GM12878 (cell line): ENCODE measurements around the gene CHRNB2. TPM values are rescaled to one million over a fixed set of nuclear protein-coding genes. Genes with fewer than 3 reads are reported as not detected.
A peak's percentile ranks its signal among the peaks of the same experiment; 100 is the strongest.

ENCODE experiments used
- CBFB ChIP-seq: IDR thresholded peaks from 2 replicates; pipeline ENCODE4 v1.6.1; 2016; ENCODE audit warnings: antibody characterized with exemption, low read depth
- DPF2 ChIP-seq: fragments of 450-650 bp; IDR thresholded peaks from 2 replicates; pipeline ENCODE4 v1.6.1; 2017; ENCODE audit warnings: mild to moderate bottlenecking
- E2F8 ChIP-seq: fragments of 450-650 bp; IDR thresholded peaks from 2 replicates; pipeline ENCODE4 v1.6.1; 2018; ENCODE audit warnings: mild to moderate bottlenecking, low read depth, moderate library complexity; ENCODE audit not compliant: partially characterized antibody
- HCFC1 ChIP-seq: fragments of 150-350 bp; IDR thresholded peaks from 2 replicates; pipeline ENCODE4 v1.6.1; 2014; ENCODE audit warnings: low read length
- HDGF ChIP-seq: fragments of 450-650 bp; IDR thresholded peaks from 2 replicates; pipeline ENCODE4 v1.6.1; 2016; ENCODE audit warnings: antibody characterized with exemption
- JUND ChIP-seq: IDR thresholded peaks from 2 replicates; pipeline ENCODE4 v1.6.1; 2012; ENCODE audit warnings: low read depth, mild to moderate bottlenecking, low read length, improper control_type of control experiment, moderate library complexity
- MYB ChIP-seq: fragments of 150-350 bp; IDR thresholded peaks from 2 replicates; pipeline ENCODE4 v1.6.1; 2014; ENCODE audit warnings: mild to moderate bottlenecking, low read depth, low read length, borderline replicate concordance
- MYC ChIP-seq: IDR thresholded peaks from 2 replicates; pipeline ENCODE4 v1.6.1; 2011; ENCODE audit warnings: mild to moderate bottlenecking, low read length, moderate library complexity, inconsistent platforms; ENCODE audit not compliant: insufficient read depth, insufficient replicate concordance, insufficient read length, severe bottlenecking
- NFYB ChIP-seq: IDR thresholded peaks from 2 replicates; pipeline ENCODE4 v1.6.1; 2011; ENCODE audit warnings: low read depth, mild to moderate bottlenecking, low read length, improper control_type of control experiment, moderate library complexity; ENCODE audit not compliant: insufficient read depth
- NRF1 ChIP-seq: conservative IDR thresholded peaks from 2 replicates; pipeline ENCODE4 v1.6.1; 2011; ENCODE audit warnings: mild to moderate bottlenecking, low read depth, low read length, improper control_type of control experiment
- RAD21 ChIP-seq: IDR thresholded peaks from 2 replicates; pipeline ENCODE4 v1.6.1; 2011; ENCODE audit warnings: mild to moderate bottlenecking, low read depth, low read length, moderate library complexity; ENCODE audit not compliant: insufficient read depth
- RAD51 ChIP-seq: fragments of 450-650 bp; IDR thresholded peaks from 2 replicates; pipeline ENCODE4 v1.6.1; 2016; ENCODE audit warnings: moderate library complexity, mild to moderate bottlenecking, inconsistent platforms
- SIN3A ChIP-seq: IDR thresholded peaks from 2 replicates; pipeline ENCODE4 v1.6.1; 2012; ENCODE audit warnings: low read depth, low read length, improper control_type of control experiment
- SIX5 ChIP-seq: IDR thresholded peaks from 2 replicates; pipeline ENCODE4 v1.6.1; 2011; ENCODE audit warnings: mild to moderate bottlenecking, low read depth, low read length, moderate library complexity; ENCODE audit not compliant: severe bottlenecking
- SMAD1 ChIP-seq: fragments of 450-650 bp; IDR thresholded peaks from 2 replicates; pipeline ENCODE4 v1.6.1; 2018; ENCODE audit warnings: mild to moderate bottlenecking, low read depth; ENCODE audit not compliant: partially characterized antibody
- SP1 ChIP-seq: IDR thresholded peaks from one replicate; pipeline ENCODE4 v1.6.1; 2011; ENCODE audit warnings: low read depth, low read length
- SREBF2 ChIP-seq: IDR thresholded peaks from 2 replicates; pipeline ENCODE4 v1.6.1; 2012; ENCODE audit warnings: mild to moderate bottlenecking, low read length
- polyA plus RNA-seq, 11 experiments: library from polyadenylated mRNA; depleted of rRNA in 4 of 11; unstranded in 6 of 11; stranded (reverse) in 5 of 11; fragments of >200 nt; fragmentation: Nextera tagmentation in 4 of 11; fragmentation: Illumina TruSeq in 1 of 11; extraction: Ambion mirVana in 4 of 11; extraction: Trizol in 1 of 11; gene quantifications; 1 replicate in 1 of 11; 2 replicates in 10 of 11; pipeline versions ENCODE4 v1.2.1 to v1.2.3, GENCODE V29; 2011 to 2016; ENCODE audit warnings: inconsistent platforms in 2 of 11, missing spikeins in 2 of 11, low read depth in 1 of 11
- total RNA-seq, 4 experiments: library from RNA; depleted of rRNA in 3 of 4; stranded (reverse); fragments of >200 nt in 3 of 4; fragmentation: Illumina TruSeq in 1 of 4; extraction: Trizol in 1 of 4; gene quantifications; 2 replicates each; pipeline versions ENCODE4 v1.2.1 to v1.2.3, GENCODE V29; 2013 to 2021
- TF ChIP-seq, protein P1 (sequence below): IDR thresholded peaks from 2 replicates; pipeline ENCODE4 v1.6.1; 2012; ENCODE audit warnings: low read depth, low read length, improper control_type of control experiment
- TF ChIP-seq, protein P2 (sequence below): IDR thresholded peaks from 2 replicates; pipeline ENCODE4 v1.6.1; 2012; ENCODE audit warnings: low read depth, low read length, improper control_type of control experiment
- TF ChIP-seq, protein P3 (sequence below): fragments of 450-650 bp; IDR thresholded peaks from 2 replicates; pipeline ENCODE4 v1.6.1; 2016; ENCODE audit warnings: mild to moderate bottlenecking, moderate library complexity, borderline replicate concordance
- TF ChIP-seq, protein P4 (sequence below): fragments of 450-650 bp; IDR thresholded peaks from 2 replicates; pipeline ENCODE4 v1.6.1; 2016; ENCODE audit warnings: mild to moderate bottlenecking

CHRNB2 gene
- total and polyA plus RNA-seq, 10 of the 15 experiments (the other 5 are each of a cell fraction or from before 2014, with no cell fraction given) = 0.01 to 0.11 (median 0.03) TPM; not detected in 6

DNA sequence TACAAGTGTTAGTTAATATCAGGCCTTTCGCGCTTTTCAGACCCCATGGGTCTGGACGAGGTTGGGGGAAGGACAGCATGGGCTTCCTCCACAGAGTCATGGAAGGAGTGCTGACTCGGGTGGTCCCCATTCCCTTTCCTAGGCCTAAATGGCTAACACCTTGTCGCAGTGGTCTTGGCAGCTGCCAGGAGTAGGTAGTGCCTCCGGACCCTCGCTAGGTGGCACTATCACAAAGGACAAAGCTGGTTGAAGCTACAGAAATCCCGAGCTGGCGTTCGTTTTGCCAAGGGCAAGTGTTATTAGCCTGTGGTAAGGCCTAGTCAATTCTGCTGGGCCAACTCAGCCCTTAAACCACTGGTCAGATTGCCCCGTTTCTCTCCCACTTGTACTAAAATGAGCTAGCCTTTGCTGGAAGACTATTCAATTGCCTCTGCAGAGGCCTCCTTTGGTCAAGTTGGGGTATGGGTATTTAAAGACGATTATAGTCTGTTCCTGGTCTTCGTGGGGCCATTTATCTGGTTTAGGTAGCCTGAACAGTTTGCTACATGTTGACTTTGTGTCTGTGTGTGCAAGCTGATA, 8.0 kb upstream of the CHRNB2 start (continued):
- TF ChIP-seq, protein P1, sequence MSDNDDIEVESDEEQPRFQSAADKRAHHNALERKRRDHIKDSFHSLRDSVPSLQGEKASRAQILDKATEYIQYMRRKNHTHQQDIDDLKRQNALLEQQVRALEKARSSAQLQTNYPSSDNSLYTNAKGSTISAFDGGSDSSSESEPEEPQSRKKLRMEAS = no peak
- TF ChIP-seq MYB (no peak), RAD51 (no peak), MYC (no peak), SIN3A (no peak), SREBF2 (no peak), SP1 (no peak), E2F8 (no peak), SIX5 (no peak), RAD21 (peak; percentile 92), SMAD1 (no peak), CBFB (no peak), NRF1 (no peak), HDGF (peak; percentile 54; the same call in 1 of the 2 replicates), HCFC1 (no peak), NFYB (no peak), JUND (no peak), DPF2 (no peak; the same call in 1 of the 2 replicates)
- TF ChIP-seq, protein P2, sequence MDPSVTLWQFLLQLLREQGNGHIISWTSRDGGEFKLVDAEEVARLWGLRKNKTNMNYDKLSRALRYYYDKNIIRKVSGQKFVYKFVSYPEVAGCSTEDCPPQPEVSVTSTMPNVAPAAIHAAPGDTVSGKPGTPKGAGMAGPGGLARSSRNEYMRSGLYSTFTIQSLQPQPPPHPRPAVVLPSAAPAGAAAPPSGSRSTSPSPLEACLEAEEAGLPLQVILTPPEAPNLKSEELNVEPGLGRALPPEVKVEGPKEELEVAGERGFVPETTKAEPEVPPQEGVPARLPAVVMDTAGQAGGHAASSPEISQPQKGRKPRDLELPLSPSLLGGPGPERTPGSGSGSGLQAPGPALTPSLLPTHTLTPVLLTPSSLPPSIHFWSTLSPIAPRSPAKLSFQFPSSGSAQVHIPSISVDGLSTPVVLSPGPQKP = no peak
- TF ChIP-seq, protein P3, sequence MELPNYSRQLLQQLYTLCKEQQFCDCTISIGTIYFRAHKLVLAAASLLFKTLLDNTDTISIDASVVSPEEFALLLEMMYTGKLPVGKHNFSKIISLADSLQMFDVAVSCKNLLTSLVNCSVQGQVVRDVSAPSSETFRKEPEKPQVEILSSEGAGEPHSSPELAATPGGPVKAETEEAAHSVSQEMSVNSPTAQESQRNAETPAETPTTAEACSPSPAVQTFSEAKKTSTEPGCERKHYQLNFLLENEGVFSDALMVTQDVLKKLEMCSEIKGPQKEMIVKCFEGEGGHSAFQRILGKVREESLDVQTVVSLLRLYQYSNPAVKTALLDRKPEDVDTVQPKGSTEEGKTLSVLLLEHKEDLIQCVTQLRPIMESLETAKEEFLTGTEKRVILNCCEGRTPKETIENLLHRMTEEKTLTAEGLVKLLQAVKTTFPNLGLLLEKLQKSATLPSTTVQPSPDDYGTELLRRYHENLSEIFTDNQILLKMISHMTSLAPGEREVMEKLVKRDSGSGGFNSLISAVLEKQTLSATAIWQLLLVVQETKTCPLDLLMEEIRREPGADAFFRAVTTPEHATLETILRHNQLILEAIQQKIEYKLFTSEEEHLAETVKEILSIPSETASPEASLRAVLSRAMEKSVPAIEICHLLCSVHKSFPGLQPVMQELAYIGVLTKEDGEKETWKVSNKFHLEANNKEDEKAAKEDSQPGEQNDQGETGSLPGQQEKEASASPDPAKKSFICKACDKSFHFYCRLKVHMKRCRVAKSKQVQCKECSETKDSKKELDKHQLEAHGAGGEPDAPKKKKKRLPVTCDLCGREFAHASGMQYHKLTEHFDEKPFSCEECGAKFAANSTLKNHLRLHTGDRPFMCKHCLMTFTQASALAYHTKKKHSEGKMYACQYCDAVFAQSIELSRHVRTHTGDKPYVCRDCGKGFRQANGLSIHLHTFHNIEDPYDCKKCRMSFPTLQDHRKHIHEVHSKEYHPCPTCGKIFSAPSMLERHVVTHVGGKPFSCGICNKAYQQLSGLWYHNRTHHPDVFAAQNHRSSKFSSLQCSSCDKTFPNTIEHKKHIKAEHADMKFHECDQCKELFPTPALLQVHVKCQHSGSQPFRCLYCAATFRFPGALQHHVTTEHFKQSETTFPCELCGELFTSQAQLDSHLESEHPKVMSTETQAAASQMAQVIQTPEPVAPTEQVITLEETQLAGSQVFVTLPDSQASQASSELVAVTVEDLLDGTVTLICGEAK = no peak
- TF ChIP-seq, protein P4, sequence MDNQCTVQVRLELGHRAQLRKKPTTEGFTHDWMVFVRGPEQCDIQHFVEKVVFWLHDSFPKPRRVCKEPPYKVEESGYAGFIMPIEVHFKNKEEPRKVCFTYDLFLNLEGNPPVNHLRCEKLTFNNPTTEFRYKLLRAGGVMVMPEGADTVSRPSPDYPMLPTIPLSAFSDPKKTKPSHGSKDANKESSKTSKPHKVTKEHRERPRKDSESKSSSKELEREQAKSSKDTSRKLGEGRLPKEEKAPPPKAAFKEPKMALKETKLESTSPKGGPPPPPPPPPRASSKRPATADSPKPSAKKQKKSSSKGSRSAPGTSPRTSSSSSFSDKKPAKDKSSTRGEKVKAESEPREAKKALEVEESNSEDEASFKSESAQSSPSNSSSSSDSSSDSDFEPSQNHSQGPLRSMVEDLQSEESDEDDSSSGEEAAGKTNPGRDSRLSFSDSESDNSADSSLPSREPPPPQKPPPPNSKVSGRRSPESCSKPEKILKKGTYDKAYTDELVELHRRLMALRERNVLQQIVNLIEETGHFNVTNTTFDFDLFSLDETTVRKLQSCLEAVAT = no peak
